ENCODE results near the gene FBXO31. TPM values are rescaled to one million over a fixed set of nuclear protein-coding genes. Genes with fewer than 3 reads are reported as not detected.

Gene FBXO31
- total and polyA plus RNA-seq, 2 of the 13 experiments (the other 11 are each of a cell fraction or from before 2014, with no cell fraction given) = 92.4 to 101 TPM

DNA sequence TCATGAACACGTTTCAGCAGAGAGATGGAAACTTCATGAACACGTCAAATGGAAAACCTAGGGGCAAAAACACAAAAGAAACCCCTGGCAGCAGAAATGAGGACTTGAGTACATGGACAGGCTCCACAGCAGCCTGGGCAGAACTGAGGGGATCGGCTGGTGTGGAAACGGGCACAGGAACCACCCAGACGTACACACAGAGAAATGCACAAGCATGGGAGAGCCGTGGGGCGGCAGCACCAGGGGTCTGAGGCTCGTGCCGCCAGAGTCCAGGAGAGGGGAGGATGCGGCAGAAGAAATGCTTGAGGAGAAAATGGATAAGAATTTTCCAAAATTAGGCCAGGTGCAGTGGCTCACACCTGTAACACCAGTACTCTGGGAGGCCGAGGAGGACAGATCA is 38.5 kb upstream of the FBXO31 start:
- TF ChIP-seq ZNF776 (CRISPR knock-in tag; IDR thresholded peaks at IDR 0.05) = no peak
- BruUV-seq (replicated peaks) = no TSS peak
- CTCF ChIA-PET (ENCODE audit: low intra/inter-chr PET ratio, low total read pairs) = no interaction called here

GRCh38 chr16:87421003-87421912 is 37.7 kb upstream of the FBXO31 start:
- H3K36me3 ChIP-seq (replicated peaks in 1 of 2; ENCODE audit: control insufficient read depth in 1 of 2, insufficient read depth in 2 of 2, low read length in 2 of 2) = peaks cover 43 to 83% of the 10 kb centered on the region in 2 experiments
- ATAC-seq (no peak), FAIRE-seq (no peak), DNase-seq (ENCODE audit: low spot score) (no peak)
- TF ChIP-seq, protein P1, sequence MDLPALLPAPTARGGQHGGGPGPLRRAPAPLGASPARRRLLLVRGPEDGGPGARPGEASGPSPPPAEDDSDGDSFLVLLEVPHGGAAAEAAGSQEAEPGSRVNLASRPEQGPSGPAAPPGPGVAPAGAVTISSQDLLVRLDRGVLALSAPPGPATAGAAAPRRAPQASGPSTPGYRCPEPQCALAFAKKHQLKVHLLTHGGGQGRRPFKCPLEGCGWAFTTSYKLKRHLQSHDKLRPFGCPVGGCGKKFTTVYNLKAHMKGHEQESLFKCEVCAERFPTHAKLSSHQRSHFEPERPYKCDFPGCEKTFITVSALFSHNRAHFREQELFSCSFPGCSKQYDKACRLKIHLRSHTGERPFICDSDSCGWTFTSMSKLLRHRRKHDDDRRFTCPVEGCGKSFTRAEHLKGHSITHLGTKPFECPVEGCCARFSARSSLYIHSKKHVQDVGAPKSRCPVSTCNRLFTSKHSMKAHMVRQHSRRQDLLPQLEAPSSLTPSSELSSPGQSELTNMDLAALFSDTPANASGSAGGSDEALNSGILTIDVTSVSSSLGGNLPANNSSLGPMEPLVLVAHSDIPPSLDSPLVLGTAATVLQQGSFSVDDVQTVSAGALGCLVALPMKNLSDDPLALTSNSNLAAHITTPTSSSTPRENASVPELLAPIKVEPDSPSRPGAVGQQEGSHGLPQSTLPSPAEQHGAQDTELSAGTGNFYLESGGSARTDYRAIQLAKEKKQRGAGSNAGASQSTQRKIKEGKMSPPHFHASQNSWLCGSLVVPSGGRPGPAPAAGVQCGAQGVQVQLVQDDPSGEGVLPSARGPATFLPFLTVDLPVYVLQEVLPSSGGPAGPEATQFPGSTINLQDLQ (CRISPR knock-in tag; IDR thresholded peaks at IDR 0.05) = no peak
- TF ChIP-seq, protein P2, sequence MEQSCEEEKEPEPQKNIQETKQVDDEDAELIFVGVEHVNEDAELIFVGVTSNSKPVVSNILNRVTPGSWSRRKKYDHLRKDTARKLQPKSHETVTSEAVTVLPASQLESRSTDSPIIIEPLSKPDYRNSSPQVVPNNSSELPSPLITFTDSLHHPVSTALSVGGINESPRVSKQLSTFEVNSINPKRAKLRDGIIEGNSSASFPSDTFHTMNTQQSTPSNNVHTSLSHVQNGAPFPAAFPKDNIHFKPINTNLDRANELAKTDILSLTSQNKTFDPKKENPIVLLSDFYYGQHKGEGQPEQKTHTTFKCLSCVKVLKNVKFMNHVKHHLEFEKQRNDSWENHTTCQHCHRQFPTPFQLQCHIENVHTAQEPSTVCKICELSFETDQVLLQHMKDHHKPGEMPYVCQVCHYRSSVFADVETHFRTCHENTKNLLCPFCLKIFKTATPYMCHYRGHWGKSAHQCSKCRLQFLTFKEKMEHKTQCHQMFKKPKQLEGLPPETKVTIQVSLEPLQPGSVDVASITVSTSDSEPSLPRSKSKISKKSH (CRISPR knock-in tag; IDR thresholded peaks at IDR 0.05; ENCODE audit: borderline replicate concordance) = 0 out of 2 replicates have a peak, but pooled peaks have one; percentile 24
- H3K4me2 ChIP-seq (ENCODE audit: low read depth, low read length) = no peak overlapping the region
- H3K4me1 ChIP-seq (ENCODE audit: insufficient read depth, low read length) = no peaks in the 10 kb centered on the region
- ChIA-PET CTCF (ENCODE audit: low intra/inter-chr PET ratio, low total read pairs) (no interaction called here), POLR2A (interaction anchor here (1.1 kb wide), 1 partner anchor 104 kb away, joined by 3 read pairs; the partner anchor contains the start of gene C16orf95)
- H4K20me1 ChIP-seq (ENCODE audit: insufficient read depth, low read length) = no peaks in the 10 kb centered on the region; the same call in none of the 2 replicates
- H3K9ac ChIP-seq (ENCODE audit: insufficient read depth, low read depth, low read length) = no peak overlapping the region
- no peaks in the 10 kb centered on the region for H3K9me3 ChIP-seq (ENCODE audit: low read length)
- no peak overlapping the region for H3K4me3 ChIP-seq (replicated peaks in 1 of 3; ENCODE audit: insufficient read depth in 1 of 3, low read depth in 2 of 3, low read length in 3 of 3)
- intact Hi-C loops (cut with micrococcal nuclease; ENCODE audit: unreplicated experiment) = no loop called here
- no peak overlapping the region for H3K27ac ChIP-seq (ENCODE audit: extremely low read length, insufficient read depth, low read length)
- H3K79me2 ChIP-seq (ENCODE audit: insufficient read depth, low read length) = peaks cover 2% of the 10 kb centered on the region
- in situ Hi-C loops (cut with HindIII; ENCODE audit: extremely low pct_ligation_motif_present, low pct_unique_long_range_greater_than_20kb) = no loop called here
- WGBS (ENCODE audit: low lambda C conversion rate) = 96% methylated on average over 23 of the region's 25 CpGs
- no peaks in the 10 kb centered on the region for H3K27me3 ChIP-seq (ENCODE audit: control insufficient read depth in 1 of 2, insufficient read depth in 2 of 2, low read length in 2 of 2)
- no peak overlapping the region for H2AFZ ChIP-seq (ENCODE audit: low read length)
- no TSS peak for BruUV-seq (replicated peaks)

More for the DNA sequence above, 38.5 kb upstream of the FBXO31 start:
- no peaks in the 10 kb centered on the region; the same call in none of the 2 replicates for H4K20me1 ChIP-seq (ENCODE audit: insufficient read depth, low read length)
- peaks cover 38 to 82% of the 10 kb centered on the region in 2 experiments for H3K36me3 ChIP-seq (replicated peaks in 1 of 2; ENCODE audit: control insufficient read depth in 1 of 2, insufficient read depth in 2 of 2, low read length in 2 of 2)
- H2AFZ ChIP-seq (ENCODE audit: low read length) = no peak overlapping the region
- no peak overlapping the region for H3K27ac ChIP-seq (ENCODE audit: extremely low read length, insufficient read depth, low read length)
- FAIRE-seq = no peak
- no peak overlapping the region for H3K4me3 ChIP-seq (replicated peaks in 1 of 3; ENCODE audit: insufficient read depth in 1 of 3, low read depth in 2 of 3, low read length in 3 of 3)
- no peaks in the 10 kb centered on the region for H3K27me3 ChIP-seq (ENCODE audit: control insufficient read depth in 1 of 2, insufficient read depth in 2 of 2, low read length in 2 of 2)
- 97% methylated on average over 11 of the region's 11 CpGs for WGBS (ENCODE audit: low lambda C conversion rate)
- no peaks in the 10 kb centered on the region for H3K9me3 ChIP-seq (ENCODE audit: low read length)
- H3K9ac ChIP-seq (ENCODE audit: insufficient read depth, low read depth, low read length) = no peak overlapping the region
- no peak overlapping the region for H3K4me2 ChIP-seq (ENCODE audit: low read depth, low read length)
- no peaks in the 10 kb centered on the region for H3K4me1 ChIP-seq (ENCODE audit: insufficient read depth, low read length)
- in situ Hi-C loops (cut with HindIII; ENCODE audit: extremely low pct_ligation_motif_present, low pct_unique_long_range_greater_than_20kb) (no loop called here), intact Hi-C loops (cut with micrococcal nuclease; ENCODE audit: unreplicated experiment) (no loop called here)
- POLR2A ChIA-PET = no interaction called here
- no peak for DNase-seq (ENCODE audit: low spot score)
- H3K79me2 ChIP-seq (ENCODE audit: insufficient read depth, low read length) = peaks cover 5% of the 10 kb centered on the region
- no peak for ATAC-seq

All from HepG2 (cell line).